Measurements from ENCODE around the gene ZNF408. TPM values are rescaled to one million over a fixed set of nuclear protein-coding genes. Genes with fewer than 3 reads are reported as not detected.

ZNF408 gene
- total RNA-seq, 1 experiment from 2014 or later = 15.2 TPM

GRCh38 chr11:46743043-46743442, 42.2 kb downstream of the ZNF408 start (continued):
- TF ChIP-seq, protein P1, sequence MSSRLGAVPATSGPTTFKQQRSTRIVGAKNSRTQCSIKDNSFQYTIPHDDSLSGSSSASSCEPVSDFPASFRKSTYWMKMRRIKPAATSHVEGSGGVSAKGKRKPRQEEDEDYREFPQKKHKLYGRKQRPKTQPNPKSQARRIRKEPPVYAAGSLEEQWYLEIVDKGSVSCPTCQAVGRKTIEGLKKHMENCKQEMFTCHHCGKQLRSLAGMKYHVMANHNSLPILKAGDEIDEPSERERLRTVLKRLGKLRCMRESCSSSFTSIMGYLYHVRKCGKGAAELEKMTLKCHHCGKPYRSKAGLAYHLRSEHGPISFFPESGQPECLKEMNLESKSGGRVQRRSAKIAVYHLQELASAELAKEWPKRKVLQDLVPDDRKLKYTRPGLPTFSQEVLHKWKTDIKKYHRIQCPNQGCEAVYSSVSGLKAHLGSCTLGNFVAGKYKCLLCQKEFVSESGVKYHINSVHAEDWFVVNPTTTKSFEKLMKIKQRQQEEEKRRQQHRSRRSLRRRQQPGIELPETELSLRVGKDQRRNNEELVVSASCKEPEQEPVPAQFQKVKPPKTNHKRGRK (CRISPR knock-in tag; IDR thresholded peaks at IDR 0.05; ENCODE audit: borderline replicate concordance) = no peak
- TF ChIP-seq SMAD4 (CRISPR knock-in tag; IDR thresholded peaks at IDR 0.05) = no peak
- no peak for TF ChIP-seq GTF2I (CRISPR knock-in tag; conservative IDR thresholded peaks at IDR 0.05)

GRCh38 chr11:46743693-46744339, 43.0 kb downstream of the ZNF408 start:
- TF ChIP-seq CBFB (CRISPR knock-in tag; IDR thresholded peaks at IDR 0.05; ENCODE audit: low read depth) (no peak), RORB (CRISPR knock-in tag; IDR thresholded peaks at IDR 0.05) (no peak), TCF7 (CRISPR knock-in tag; IDR thresholded peaks at IDR 0.05; ENCODE audit: low read depth) (no peak), JUN (CRISPR knock-in tag; IDR thresholded peaks at IDR 0.05) (no peak), ESRRA (CRISPR knock-in tag; IDR thresholded peaks at IDR 0.05; ENCODE audit: borderline replicate concordance) (no peak), GABPB1 (CRISPR knock-in tag; IDR thresholded peaks at IDR 0.05) (no peak), SMAD3 (CRISPR knock-in tag; IDR thresholded peaks at IDR 0.05; ENCODE audit: borderline replicate concordance) (no peak), CREM (CRISPR knock-in tag; IDR thresholded peaks at IDR 0.05) (no peak), NFATC4 (CRISPR knock-in tag; IDR thresholded peaks at IDR 0.05) (no peak), FOXP4 (CRISPR knock-in tag; IDR thresholded peaks at IDR 0.05) (no peak)
- TF ChIP-seq, protein P2, sequence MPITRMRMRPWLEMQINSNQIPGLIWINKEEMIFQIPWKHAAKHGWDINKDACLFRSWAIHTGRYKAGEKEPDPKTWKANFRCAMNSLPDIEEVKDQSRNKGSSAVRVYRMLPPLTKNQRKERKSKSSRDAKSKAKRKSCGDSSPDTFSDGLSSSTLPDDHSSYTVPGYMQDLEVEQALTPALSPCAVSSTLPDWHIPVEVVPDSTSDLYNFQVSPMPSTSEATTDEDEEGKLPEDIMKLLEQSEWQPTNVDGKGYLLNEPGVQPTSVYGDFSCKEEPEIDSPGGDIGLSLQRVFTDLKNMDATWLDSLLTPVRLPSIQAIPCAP (CRISPR knock-in tag; IDR thresholded peaks at IDR 0.05) = no peak
- TF ChIP-seq, protein P3, sequence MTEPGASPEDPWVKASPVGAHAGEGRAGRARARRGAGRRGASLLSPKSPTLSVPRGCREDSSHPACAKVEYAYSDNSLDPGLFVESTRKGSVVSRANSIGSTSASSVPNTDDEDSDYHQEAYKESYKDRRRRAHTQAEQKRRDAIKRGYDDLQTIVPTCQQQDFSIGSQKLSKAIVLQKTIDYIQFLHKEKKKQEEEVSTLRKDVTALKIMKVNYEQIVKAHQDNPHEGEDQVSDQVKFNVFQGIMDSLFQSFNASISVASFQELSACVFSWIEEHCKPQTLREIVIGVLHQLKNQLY (CRISPR knock-in tag; IDR thresholded peaks at IDR 0.05) = no peak
- Mint-ChIP-seq H3K4me1 (peaks cover 4% of the 10 kb centered on the region; the same call in 1 of the 2 replicates), H3K36me3 (peaks cover 70% of the 10 kb centered on the region), H3K27me3 (ENCODE audit: low read depth) (no peaks in the 10 kb centered on the region), H3K4me3 (no peak overlapping the region), H3K27ac (no peak overlapping the region), H3K9me3 (no peaks in the 10 kb centered on the region)
- ChIA-PET POLR2A (interaction anchor here (1.0 kb wide), 1 partner anchor 75 kb away, joined by 3 read pairs; no protein-coding TSS in a partner anchor), CTCF (interaction anchor here (0.6 to 1.1 kb wide), 4 partner anchors 23 to 516 kb away, joined by 3 to 5 read pairs (median 4); no protein-coding TSS in a partner anchor)
- ATAC-seq (no peak), DNase-seq (ENCODE audit: low spot score) (no peak)

GRCh38 chr11:46745328-46745727, 44.5 kb downstream of the ZNF408 start:
- ATAC-seq = no peak
- POLR2A ChIA-PET = no interaction called here
- no peaks in the 10 kb centered on the region; the same call in 1 of the 2 replicates for H3K4me1 Mint-ChIP-seq
- DNase-seq (ENCODE audit: low spot score) = no peak
- H3K9me3 Mint-ChIP-seq = no peaks in the 10 kb centered on the region
- H3K36me3 Mint-ChIP-seq = peaks cover 80% of the 10 kb centered on the region
- H3K27ac Mint-ChIP-seq = no peak overlapping the region
- CTCF ChIA-PET = no interaction called here
- no peaks in the 10 kb centered on the region for H3K27me3 Mint-ChIP-seq (ENCODE audit: low read depth)
- no peak overlapping the region for H3K4me3 Mint-ChIP-seq
- no peak for TF ChIP-seq OVOL2 (CRISPR knock-in tag; IDR thresholded peaks at IDR 0.05; ENCODE audit: borderline replicate concordance)
- TF ChIP-seq SMAD3 (CRISPR knock-in tag; IDR thresholded peaks at IDR 0.05; ENCODE audit: borderline replicate concordance) = no peak
- no peak for TF ChIP-seq ETV6 (CRISPR knock-in tag; IDR thresholded peaks at IDR 0.05)
- TF ChIP-seq, protein P4, sequence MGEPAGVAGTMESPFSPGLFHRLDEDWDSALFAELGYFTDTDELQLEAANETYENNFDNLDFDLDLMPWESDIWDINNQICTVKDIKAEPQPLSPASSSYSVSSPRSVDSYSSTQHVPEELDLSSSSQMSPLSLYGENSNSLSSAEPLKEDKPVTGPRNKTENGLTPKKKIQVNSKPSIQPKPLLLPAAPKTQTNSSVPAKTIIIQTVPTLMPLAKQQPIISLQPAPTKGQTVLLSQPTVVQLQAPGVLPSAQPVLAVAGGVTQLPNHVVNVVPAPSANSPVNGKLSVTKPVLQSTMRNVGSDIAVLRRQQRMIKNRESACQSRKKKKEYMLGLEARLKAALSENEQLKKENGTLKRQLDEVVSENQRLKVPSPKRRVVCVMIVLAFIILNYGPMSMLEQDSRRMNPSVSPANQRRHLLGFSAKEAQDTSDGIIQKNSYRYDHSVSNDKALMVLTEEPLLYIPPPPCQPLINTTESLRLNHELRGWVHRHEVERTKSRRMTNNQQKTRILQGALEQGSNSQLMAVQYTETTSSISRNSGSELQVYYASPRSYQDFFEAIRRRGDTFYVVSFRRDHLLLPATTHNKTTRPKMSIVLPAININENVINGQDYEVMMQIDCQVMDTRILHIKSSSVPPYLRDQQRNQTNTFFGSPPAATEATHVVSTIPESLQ (CRISPR knock-in tag; IDR thresholded peaks at IDR 0.05) = no peak
- no peak for TF ChIP-seq RORB (CRISPR knock-in tag; IDR thresholded peaks at IDR 0.05)
- no peak for TF ChIP-seq FOXP4 (CRISPR knock-in tag; IDR thresholded peaks at IDR 0.05)
- TF ChIP-seq, protein P5, sequence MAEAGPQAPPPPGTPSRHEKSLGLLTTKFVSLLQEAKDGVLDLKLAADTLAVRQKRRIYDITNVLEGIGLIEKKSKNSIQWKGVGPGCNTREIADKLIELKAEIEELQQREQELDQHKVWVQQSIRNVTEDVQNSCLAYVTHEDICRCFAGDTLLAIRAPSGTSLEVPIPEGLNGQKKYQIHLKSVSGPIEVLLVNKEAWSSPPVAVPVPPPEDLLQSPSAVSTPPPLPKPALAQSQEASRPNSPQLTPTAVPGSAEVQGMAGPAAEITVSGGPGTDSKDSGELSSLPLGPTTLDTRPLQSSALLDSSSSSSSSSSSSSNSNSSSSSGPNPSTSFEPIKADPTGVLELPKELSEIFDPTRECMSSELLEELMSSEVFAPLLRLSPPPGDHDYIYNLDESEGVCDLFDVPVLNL (CRISPR knock-in tag; IDR thresholded peaks at IDR 0.05; ENCODE audit: borderline replicate concordance, low read depth) = no peak
- no peak for TF ChIP-seq TEAD1 (CRISPR knock-in tag; IDR thresholded peaks at IDR 0.05)
- no peak for TF ChIP-seq ZNF263 (CRISPR knock-in tag; IDR thresholded peaks at IDR 0.05; ENCODE audit: low read depth)
- TF ChIP-seq SP1 (CRISPR knock-in tag; conservative IDR thresholded peaks at IDR 0.05) = no peak
- TF ChIP-seq FOXK1 (CRISPR knock-in tag; IDR thresholded peaks at IDR 0.05) = no peak
- TF ChIP-seq ZNF232 (CRISPR knock-in tag; IDR thresholded peaks at IDR 0.05) = no peak
